Liver (tissue), 9 donors: ENCODE results near the gene SLC24A4. TPM values are rescaled to one million over a fixed set of nuclear protein-coding genes. Genes with fewer than 3 reads are reported as not detected.

ENCODE experiments used
- DNase-seq: peaks from one replicate; pipeline ENCODE4 v3.0.0-alpha.2; 2017; ENCODE audit warnings: low spot score
- H3K27ac ChIP-seq, 2 donors: one replicate each; pipeline ENCODE4 v1.7.0; 2013; ENCODE audit warnings: inconsistent platforms in 2 of 2, low read length in 2 of 2, control low read depth in 1 of 2, low read depth in 1 of 2, mild to moderate bottlenecking in 1 of 2
- H3K27me3 ChIP-seq, 4 donors: one replicate each; pipeline versions ENCODE4 v1.6.1 to v1.7.0; 2013; ENCODE audit warnings: low read length in 3 of 4, inconsistent platforms in 1 of 4, mild to moderate bottlenecking in 1 of 4, moderate library complexity in 1 of 4; ENCODE audit not compliant: control insufficient read depth in 4 of 4, insufficient read depth in 4 of 4
- H3K36me3 ChIP-seq, 4 donors: one replicate each; pipeline versions ENCODE4 v1.6.1 to v1.7.0; 2013; ENCODE audit warnings: low read length in 3 of 4, mild to moderate bottlenecking in 3 of 4, low read depth in 1 of 4, moderate library complexity in 1 of 4; ENCODE audit not compliant: control insufficient read depth in 4 of 4, insufficient read depth in 3 of 4
- H3K4me1 ChIP-seq, 4 donors: one replicate each; pipeline versions ENCODE4 v1.6.1 to v1.7.0; 2013; ENCODE audit warnings: low read length in 3 of 4, mild to moderate bottlenecking in 3 of 4, moderate library complexity in 1 of 4; ENCODE audit not compliant: control insufficient read depth in 4 of 4, insufficient read depth in 4 of 4
- H3K4me3 ChIP-seq, 3 donors: one replicate each; pipeline versions ENCODE4 v1.6.1 to v1.7.0; 2013; ENCODE audit warnings: low read length in 3 of 3, control low read depth in 1 of 3, low read depth in 1 of 3, mild to moderate bottlenecking in 1 of 3
- H3K9ac ChIP-seq, 2 donors: one replicate each; pipeline ENCODE4 v1.7.0; 2013; ENCODE audit warnings: low read length in 2 of 2, mild to moderate bottlenecking in 2 of 2, moderate library complexity in 2 of 2, control low read depth in 1 of 2, low read depth in 1 of 2
- H3K9me3 ChIP-seq, 4 donors: one replicate each; pipeline versions ENCODE4 v1.6.1 to v1.7.0; 2013; ENCODE audit warnings: low read length in 3 of 4; ENCODE audit not compliant: control insufficient read depth in 4 of 4
- ATF3 ChIP-seq: IDR thresholded peaks from 2 replicates; pipeline ENCODE4 v1.6.1; 2016; ENCODE audit warnings: antibody characterized with exemption
- EGR1 ChIP-seq, 2 donors: IDR thresholded peaks; 2 replicates each; pipeline ENCODE4 v1.6.1; 2016 to 2018; ENCODE audit warnings: antibody characterized with exemption in 2 of 2, low read depth in 2 of 2
- FOXA1 ChIP-seq: IDR thresholded peaks from 2 replicates; pipeline ENCODE4 v1.6.1; 2016; ENCODE audit warnings: antibody characterized with exemption
- GABPA ChIP-seq, 2 donors: IDR thresholded peaks in 1 of 2; conservative IDR thresholded peaks in 1 of 2; 2 replicates each; pipeline ENCODE4 v1.6.1; 2016; ENCODE audit warnings: antibody characterized with exemption in 2 of 2, mild to moderate bottlenecking in 1 of 2, moderate library complexity in 1 of 2
- HNF4A ChIP-seq, 2 donors: conservative IDR thresholded peaks; 2 replicates each; pipeline ENCODE4 v1.6.1; 2016; ENCODE audit warnings: antibody characterized with exemption in 2 of 2, mild to moderate bottlenecking in 2 of 2
- HNF4G ChIP-seq: IDR thresholded peaks from 2 replicates; pipeline ENCODE4 v1.6.1; 2016; ENCODE audit warnings: antibody characterized with exemption
- MAX ChIP-seq: IDR thresholded peaks from 2 replicates; pipeline ENCODE4 v1.6.1; 2016; ENCODE audit warnings: antibody characterized with exemption
- NR2F2 ChIP-seq: IDR thresholded peaks from 2 replicates; pipeline ENCODE4 v1.6.1; 2016; ENCODE audit warnings: antibody characterized with exemption
- REST ChIP-seq: IDR thresholded peaks from 2 replicates; pipeline ENCODE4 v1.6.1; 2016; ENCODE audit warnings: antibody characterized with exemption, mild to moderate bottlenecking
- RXRA ChIP-seq, 2 donors: IDR thresholded peaks; 2 replicates each; pipeline ENCODE4 v1.6.1; 2017 to 2018; ENCODE audit warnings: antibody characterized with exemption in 2 of 2, mild to moderate bottlenecking in 1 of 2
- SP1 ChIP-seq: IDR thresholded peaks from 2 replicates; pipeline ENCODE4 v1.6.1; 2018; ENCODE audit warnings: antibody characterized with exemption, mild to moderate bottlenecking
- TAF1 ChIP-seq: conservative IDR thresholded peaks from 2 replicates; pipeline ENCODE4 v1.6.1; 2016; ENCODE audit warnings: antibody characterized with exemption, mild to moderate bottlenecking
- YY1 ChIP-seq: IDR thresholded peaks from 2 replicates; pipeline ENCODE4 v1.6.1; 2016; ENCODE audit warnings: antibody characterized with exemption, mild to moderate bottlenecking
- ZBTB33 ChIP-seq: IDR thresholded peaks from 2 replicates; pipeline ENCODE4 v1.6.1; 2016; ENCODE audit warnings: antibody characterized with exemption
- WGBS: extraction: QIAGEN DNeasy Blood & Tissue Kit; methylation state at CpG from one replicate; pipeline ENCODE4 v1.1.7; 2013; 5-methylcytosine and 5-hydroxymethylcytosine counted together
- polyA plus RNA-seq, 2 donors: library from polyadenylated mRNA; stranded (reverse) in 1 of 2; unstranded in 1 of 2; fragments of 200-250 nt in 1 of 2; fragments of >200 nt in 1 of 2; fragmentation: Nextera tagmentation in 1 of 2; extraction: Ambion mirVana in 1 of 2; gene quantifications; one replicate each; pipeline versions ENCODE4 v1.2.1 to v1.2.3, GENCODE V29; 2013 to 2015
- total RNA-seq, 2 donors: library from RNA; depleted of rRNA; stranded (reverse); fragments of >200 nt; gene quantifications; one replicate each; pipeline ENCODE4 v1.2.3, GENCODE V29; 2014
- TF ChIP-seq, protein P1 (sequence below): fragments of 150-350 bp; IDR thresholded peaks from 2 replicates; pipeline ENCODE4 v1.5.1; 2017; ENCODE audit warnings: improper control_type of control experiment, low read depth, low read length; ENCODE audit not compliant: missing input control
- donor health status: healthy.
- donor health status: healthy.
- donor health status: healthy.
- donor health status: healthy.
- donor health status: healthy.

The SLC24A4 gene
- total and polyA plus RNA-seq, 4 donors, result 0.06 to 0.23 (median 0.12) TPM

DNA sequence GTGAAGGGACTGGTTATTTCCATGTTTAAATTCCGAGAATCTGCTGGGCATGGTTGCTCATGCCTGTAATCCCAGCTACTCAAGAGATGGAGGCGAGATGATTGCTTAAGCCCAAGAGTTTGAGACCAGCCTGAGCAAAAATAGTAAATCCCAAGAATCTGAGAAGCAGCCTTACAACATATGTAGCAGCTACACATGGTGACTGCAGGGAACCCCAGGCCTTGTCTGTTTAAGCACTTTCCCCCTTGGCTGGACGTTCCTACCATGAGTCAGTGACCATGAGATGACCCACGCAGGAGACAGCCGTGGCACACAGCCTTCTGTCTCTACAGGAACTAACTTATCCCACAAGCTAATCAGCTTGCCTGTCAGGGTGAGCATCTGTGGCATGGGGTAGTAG is 5.5 kb upstream of the SLC24A4 start:
- H3K27me3 ChIP-seq, result peaks cover 2 to 6% (median 3%) of the 10 kb centered on the region in 4 donors
- WGBS, result 62% methylated on average over 5 of the region's 5 CpGs
- H3K4me1 ChIP-seq, result no peaks in the 10 kb centered on the region

GRCh38 chr14:92321701-92322100 is 1.3 kb upstream of the SLC24A4 start:
- 43% methylated on average over 6 of the region's 6 CpGs for WGBS
- H3K4me3 ChIP-seq, result no peak overlapping the region
- peaks cover 6 to 8% (median 7%) of the 10 kb centered on the region in 4 donors for H3K27me3 ChIP-seq
- H3K4me1 ChIP-seq, result peaks cover 7 to 14% (median 9%) of the 10 kb centered on the region in 4 donors
- TF ChIP-seq EGR1 (IDR thresholded peaks at IDR 0.05; ENCODE audit: low read depth in 2 of 2), result no peak
- TF ChIP-seq GABPA (IDR thresholded peaks at IDR 0.05 in 1 of 2, conservative IDR thresholded peaks at IDR 0.05 in 1 of 2), result no peak
- TF ChIP-seq HNF4G, result no peak
- TF ChIP-seq REST, result no peak
- no peak for TF ChIP-seq ATF3
- TF ChIP-seq RXRA (IDR thresholded peaks at IDR 0.05), result no peak
- TF ChIP-seq SP1, result no peak
- TF ChIP-seq YY1, result no peak
- TF ChIP-seq ZBTB33, result no peak
- TF ChIP-seq HNF4A (conservative IDR thresholded peaks at IDR 0.05), result no peak
- no peak for TF ChIP-seq NR2F2
- TF ChIP-seq MAX, result no peak
- TF ChIP-seq TAF1, result no peak
- H3K9me3 ChIP-seq, result peaks cover 0 to 4% (median 0%) of the 10 kb centered on the region in 4 donors
- no peak overlapping the region for H3K27ac ChIP-seq
- no peaks in the 10 kb centered on the region for H3K36me3 ChIP-seq
- no peak overlapping the region for H3K9ac ChIP-seq
- DNase-seq, result no peak

More for the DNA sequence above, 5.5 kb upstream of the SLC24A4 start:
- H3K9me3 ChIP-seq, result peaks cover 0 to 4% (median 0%) of the 10 kb centered on the region in 4 donors
- DNase-seq, result no peak
- no peak overlapping the region for H3K4me3 ChIP-seq
- no peak overlapping the region for H3K9ac ChIP-seq
- H3K27ac ChIP-seq, result no peak overlapping the region
- H3K36me3 ChIP-seq, result no peaks in the 10 kb centered on the region
- no peak for TF ChIP-seq EGR1 (IDR thresholded peaks at IDR 0.05; ENCODE audit: low read depth in 2 of 2)
- no peak for TF ChIP-seq REST
- TF ChIP-seq GABPA (IDR thresholded peaks at IDR 0.05 in 1 of 2, conservative IDR thresholded peaks at IDR 0.05 in 1 of 2), result no peak
- TF ChIP-seq, protein P1, sequence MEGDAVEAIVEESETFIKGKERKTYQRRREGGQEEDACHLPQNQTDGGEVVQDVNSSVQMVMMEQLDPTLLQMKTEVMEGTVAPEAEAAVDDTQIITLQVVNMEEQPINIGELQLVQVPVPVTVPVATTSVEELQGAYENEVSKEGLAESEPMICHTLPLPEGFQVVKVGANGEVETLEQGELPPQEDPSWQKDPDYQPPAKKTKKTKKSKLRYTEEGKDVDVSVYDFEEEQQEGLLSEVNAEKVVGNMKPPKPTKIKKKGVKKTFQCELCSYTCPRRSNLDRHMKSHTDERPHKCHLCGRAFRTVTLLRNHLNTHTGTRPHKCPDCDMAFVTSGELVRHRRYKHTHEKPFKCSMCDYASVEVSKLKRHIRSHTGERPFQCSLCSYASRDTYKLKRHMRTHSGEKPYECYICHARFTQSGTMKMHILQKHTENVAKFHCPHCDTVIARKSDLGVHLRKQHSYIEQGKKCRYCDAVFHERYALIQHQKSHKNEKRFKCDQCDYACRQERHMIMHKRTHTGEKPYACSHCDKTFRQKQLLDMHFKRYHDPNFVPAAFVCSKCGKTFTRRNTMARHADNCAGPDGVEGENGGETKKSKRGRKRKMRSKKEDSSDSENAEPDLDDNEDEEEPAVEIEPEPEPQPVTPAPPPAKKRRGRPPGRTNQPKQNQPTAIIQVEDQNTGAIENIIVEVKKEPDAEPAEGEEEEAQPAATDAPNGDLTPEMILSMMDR, result no peak
- no peak for TF ChIP-seq HNF4G
- TF ChIP-seq FOXA1, result no peak
